Measurements from ENCODE around the gene BAK1. TPM values are rescaled to one million over a fixed set of nuclear protein-coding genes. Genes with fewer than 3 reads are reported as not detected.
"Not testable (repeated sequence)": the region's sequence is repeated elsewhere in the genome, so short reads cannot be mapped to it uniquely, and the experiment has no call there.

Gene BAK1
- total RNA-seq, 1 donor from 2014 or later, result 19.2 TPM

DNA sequence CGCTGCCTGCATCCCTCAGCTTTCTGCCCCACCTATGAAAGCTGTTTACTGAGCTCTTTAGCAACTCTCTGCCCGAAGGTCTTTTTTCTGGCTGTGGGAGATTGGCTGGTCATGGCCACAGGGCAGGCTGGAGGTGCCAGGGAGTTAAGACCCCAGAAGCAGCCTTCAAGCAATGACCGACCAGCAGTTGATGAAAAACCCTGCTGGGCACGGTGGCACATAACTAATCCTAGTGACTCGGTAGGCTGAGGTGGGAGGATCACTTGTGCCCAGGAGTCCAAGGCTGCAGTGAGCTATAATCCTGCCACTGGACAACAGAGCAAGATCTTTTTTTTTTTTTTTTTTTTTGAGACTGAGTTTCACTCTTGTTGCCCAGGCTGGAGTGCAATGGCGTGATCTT lies 20.7 kb upstream of the BAK1 start:
- no peak for DNase-seq (ENCODE audit: extremely low spot score in 2 of 2)
- Histone ChIP-seq H3K27ac (no peak overlapping the region), H3K36me3 (no peaks in the 10 kb centered on the region), H3K4me1 (no peaks in the 10 kb centered on the region), H3K27me3 (no peaks in the 10 kb centered on the region), H3K9me3 (no peaks in the 10 kb centered on the region), H3K4me3 (no peak overlapping the region)
- TF ChIP-seq, protein P1, sequence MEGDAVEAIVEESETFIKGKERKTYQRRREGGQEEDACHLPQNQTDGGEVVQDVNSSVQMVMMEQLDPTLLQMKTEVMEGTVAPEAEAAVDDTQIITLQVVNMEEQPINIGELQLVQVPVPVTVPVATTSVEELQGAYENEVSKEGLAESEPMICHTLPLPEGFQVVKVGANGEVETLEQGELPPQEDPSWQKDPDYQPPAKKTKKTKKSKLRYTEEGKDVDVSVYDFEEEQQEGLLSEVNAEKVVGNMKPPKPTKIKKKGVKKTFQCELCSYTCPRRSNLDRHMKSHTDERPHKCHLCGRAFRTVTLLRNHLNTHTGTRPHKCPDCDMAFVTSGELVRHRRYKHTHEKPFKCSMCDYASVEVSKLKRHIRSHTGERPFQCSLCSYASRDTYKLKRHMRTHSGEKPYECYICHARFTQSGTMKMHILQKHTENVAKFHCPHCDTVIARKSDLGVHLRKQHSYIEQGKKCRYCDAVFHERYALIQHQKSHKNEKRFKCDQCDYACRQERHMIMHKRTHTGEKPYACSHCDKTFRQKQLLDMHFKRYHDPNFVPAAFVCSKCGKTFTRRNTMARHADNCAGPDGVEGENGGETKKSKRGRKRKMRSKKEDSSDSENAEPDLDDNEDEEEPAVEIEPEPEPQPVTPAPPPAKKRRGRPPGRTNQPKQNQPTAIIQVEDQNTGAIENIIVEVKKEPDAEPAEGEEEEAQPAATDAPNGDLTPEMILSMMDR (IDR thresholded peaks at IDR 0.05), result no peak
- TF ChIP-seq POLR2AphosphoS5 (IDR thresholded peaks at IDR 0.05; ENCODE audit: insufficient read depth in 1 of 2, low read depth in 1 of 2) (no peak), POLR2A (IDR thresholded peaks at IDR 0.05) (no peak)
- intact Hi-C loops (cut with DNase I), result no loop called here

DNA sequence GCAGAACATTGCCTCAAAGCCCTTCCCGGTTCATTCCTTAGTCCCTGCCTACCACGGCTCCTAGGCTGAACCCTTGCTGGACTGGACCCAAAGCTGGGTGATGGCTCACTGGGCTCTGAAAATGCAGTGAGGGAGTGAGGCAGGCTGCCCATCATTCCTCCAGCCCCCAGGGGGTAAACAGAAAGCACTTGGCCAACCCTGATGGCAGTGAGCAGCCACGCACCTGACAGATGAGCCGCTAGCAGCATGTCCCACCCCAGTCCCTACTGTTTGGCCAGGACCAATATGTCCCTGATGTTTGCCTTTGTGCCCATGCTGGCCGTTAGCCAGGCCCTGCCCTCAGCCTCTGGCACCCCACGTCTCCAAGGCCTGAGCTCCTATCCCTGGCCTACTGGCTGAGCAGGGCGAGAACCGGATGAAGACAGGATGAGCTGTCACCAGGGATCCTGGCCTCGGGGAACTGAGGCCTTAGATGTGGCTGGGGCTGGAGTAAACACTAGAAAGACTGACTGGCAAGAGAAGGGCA lies 19.4 kb upstream of the BAK1 start:
- H3K27me3 ChIP-seq, result no peaks in the 10 kb centered on the region
- H3K36me3 ChIP-seq, result no peaks in the 10 kb centered on the region
- intact Hi-C loops (cut with DNase I), result no loop called here
- no peak overlapping the region for H3K27ac ChIP-seq
- no peak overlapping the region for H3K4me3 ChIP-seq
- H3K9me3 ChIP-seq, result no peaks in the 10 kb centered on the region
- TF ChIP-seq POLR2A (IDR thresholded peaks at IDR 0.05) (no peak), POLR2AphosphoS5 (IDR thresholded peaks at IDR 0.05; ENCODE audit: insufficient read depth in 1 of 2, low read depth in 1 of 2) (no peak)
- TF ChIP-seq, protein P1 (IDR thresholded peaks at IDR 0.05), result no peak
- no peaks in the 10 kb centered on the region for H3K4me1 ChIP-seq
- DNase-seq (ENCODE audit: extremely low spot score in 2 of 2), result no peak

DNA sequence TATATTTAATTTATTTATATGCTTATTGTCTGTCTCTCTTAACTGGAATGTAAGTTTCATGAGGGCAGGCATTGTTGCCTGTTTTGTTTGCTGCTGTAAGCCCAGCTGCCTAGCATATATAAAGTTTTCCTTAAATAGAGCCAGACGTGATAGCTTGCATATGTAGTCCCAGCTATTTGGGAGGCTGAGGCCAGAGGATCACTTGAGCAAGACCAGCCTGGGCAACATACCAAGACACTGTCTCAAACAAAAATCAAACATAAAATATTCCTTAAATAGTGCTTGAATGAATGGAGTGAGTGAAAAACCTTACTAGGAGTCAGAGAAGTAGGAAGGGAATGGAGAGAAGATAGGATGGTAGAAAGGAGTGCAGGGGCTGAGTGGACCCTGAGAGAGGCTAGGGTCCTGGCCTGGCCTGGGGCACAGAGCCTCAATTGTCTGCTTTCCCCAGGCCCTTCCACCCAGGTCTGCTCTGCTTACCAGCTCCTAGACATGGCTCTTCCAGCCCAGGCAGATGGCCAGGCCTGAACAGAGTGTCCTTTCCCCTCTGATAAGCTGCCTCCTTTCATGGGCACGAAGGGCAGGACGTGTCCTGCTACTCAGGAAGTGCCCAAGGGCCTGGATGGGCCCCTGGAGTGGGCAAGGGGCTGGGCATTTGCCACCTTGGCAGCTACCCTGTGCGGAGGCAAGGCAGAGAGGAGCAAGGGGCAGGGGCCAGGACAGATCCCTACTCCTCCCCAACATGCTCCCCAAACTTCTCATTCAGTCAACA lies 17.7 kb upstream of the BAK1 start:
- Histone ChIP-seq H3K27ac (no peak overlapping the region), H3K4me3 (no peak overlapping the region), H3K9me3 (no peaks in the 10 kb centered on the region), H3K27me3 (no peaks in the 10 kb centered on the region), H3K4me1 (peaks cover 9% of the 10 kb centered on the region), H3K36me3 (no peaks in the 10 kb centered on the region)
- intact Hi-C loops (cut with DNase I), result no loop called here
- DNase-seq (ENCODE audit: extremely low spot score in 2 of 2), result no peak
- TF ChIP-seq POLR2A (IDR thresholded peaks at IDR 0.05), result no peak
- TF ChIP-seq POLR2AphosphoS5 (IDR thresholded peaks at IDR 0.05; ENCODE audit: insufficient read depth in 1 of 2, low read depth in 1 of 2), result no peak
- TF ChIP-seq, protein P1 (IDR thresholded peaks at IDR 0.05), result no peak

DNA sequence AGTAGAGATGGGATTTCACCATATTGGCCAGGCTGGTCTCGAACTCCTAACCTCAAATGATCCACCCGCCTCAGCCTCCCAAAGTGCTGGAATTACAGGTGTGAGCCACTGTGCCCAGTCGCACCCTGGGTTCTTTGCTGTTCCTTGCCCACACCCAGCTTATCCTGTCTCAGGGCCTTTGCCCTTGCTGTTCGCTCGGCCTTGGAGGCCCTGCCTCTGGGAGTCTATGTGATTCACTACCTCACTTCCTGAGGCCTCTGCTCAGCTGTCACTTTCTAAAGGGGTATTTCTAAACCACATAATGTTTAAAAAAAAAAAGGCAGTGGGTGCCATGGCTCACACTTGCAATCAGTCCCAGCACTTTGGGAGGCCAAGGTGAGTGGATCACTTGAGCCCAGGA lies 16.8 kb upstream of the BAK1 start:
- H3K4me1 ChIP-seq, result peaks cover 10% of the 10 kb centered on the region
- H3K27me3 ChIP-seq; DNase-seq (ENCODE audit: extremely low spot score in 2 of 2); H3K27ac ChIP-seq; intact Hi-C loops (cut with DNase I); H3K9me3 ChIP-seq; H3K4me3 ChIP-seq; H3K36me3 ChIP-seq: not testable (repeated sequence)

DNA sequence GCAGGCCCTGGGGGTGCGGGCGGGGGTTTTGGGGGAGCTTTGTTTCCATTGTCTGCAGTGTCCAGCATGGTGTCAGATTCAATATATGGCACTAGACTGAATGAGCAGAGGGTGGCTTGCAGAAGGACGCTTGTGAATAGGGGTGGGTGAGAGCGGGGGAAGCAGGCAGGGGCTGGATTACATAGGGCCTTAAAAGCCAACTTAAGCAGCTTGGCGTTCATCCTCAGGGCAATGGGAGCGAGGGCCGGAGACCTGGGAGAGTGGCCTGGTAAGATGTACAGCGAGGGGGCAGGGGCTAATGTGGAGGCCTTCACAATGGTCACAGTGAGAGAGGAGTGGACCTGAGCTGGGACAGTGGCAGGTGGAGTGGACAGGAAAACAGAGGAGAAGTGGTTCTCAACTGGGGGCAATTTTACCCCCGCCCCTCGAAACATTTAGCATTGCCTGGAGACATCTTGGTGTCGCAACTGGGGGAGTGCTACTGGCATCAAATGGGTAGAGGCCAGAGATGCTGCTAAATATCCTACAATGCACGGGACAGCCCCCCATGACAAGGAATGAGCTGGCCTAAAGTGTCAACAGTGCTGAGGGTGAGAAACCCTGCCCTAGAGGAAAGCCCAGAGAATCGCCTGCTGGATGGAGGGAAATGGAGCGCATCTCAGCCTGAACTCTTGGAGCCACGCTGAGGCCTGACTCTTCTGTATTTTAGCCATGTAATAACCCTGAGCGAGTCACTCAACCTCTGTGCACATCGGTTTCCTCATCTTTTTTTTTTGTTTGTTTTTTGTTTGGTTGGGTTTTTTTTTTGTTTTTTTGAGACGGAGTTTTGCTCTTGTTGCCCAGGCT lies 15.1 kb upstream of the BAK1 start:
- Histone ChIP-seq H3K4me3 (no peak overlapping the region), H3K9me3 (no peaks in the 10 kb centered on the region), H3K27ac (no peak overlapping the region), H3K36me3 (no peaks in the 10 kb centered on the region), H3K4me1 (peaks cover 21% of the 10 kb centered on the region), H3K27me3 (no peaks in the 10 kb centered on the region)
- intact Hi-C loops (cut with DNase I), result no loop called here
- TF ChIP-seq, protein P1 (IDR thresholded peaks at IDR 0.05), result no peak
- TF ChIP-seq POLR2A (IDR thresholded peaks at IDR 0.05), result no peak
- TF ChIP-seq POLR2AphosphoS5 (IDR thresholded peaks at IDR 0.05; ENCODE audit: insufficient read depth in 1 of 2, low read depth in 1 of 2), result no peak
- no peak for DNase-seq (ENCODE audit: extremely low spot score in 2 of 2)
